ENCODE measurements around the gene PDS5B. TPM values are rescaled to one million over a fixed set of nuclear protein-coding genes. Genes with fewer than 3 reads are reported as not detected.

The PDS5B gene
- total and polyA plus RNA-seq, 9 of the 15 experiments (the other 6 are each of a cell fraction or from before 2014, with no cell fraction given): 6.2 to 23.7 (median 13.1) TPM

DNA sequence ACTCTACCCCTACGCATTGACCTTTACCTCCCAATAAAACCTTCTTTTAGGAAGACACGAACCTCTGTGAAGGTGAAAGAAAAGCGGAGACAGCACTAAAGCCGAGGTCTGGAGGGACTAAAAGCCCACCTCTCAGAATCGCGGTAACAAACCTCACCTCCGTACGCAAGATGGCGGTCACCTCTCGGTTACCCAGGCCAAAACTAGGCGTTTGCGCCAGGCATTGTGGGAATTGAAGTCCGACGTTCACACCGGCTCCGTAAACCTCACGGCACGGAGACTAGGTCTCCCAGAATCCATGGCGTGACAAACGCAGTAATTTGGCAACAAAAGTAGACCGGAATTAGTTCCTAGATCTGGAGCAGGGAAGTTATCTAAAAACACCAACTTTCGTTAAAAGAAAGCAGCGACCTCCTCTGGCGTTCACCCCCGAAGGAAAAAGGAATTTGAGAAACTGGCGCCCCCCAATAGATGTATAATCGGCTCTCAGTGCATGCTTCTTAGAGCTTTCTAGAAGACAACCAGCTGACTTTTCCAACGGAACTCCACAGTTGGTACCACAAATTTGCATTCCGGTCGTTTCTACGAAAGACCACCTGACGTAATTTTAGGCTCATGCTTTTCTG, 47.5 kb upstream of the PDS5B start, which contains the start of gene N4BP2L2 (continued):
- TF ChIP-seq, protein P1, sequence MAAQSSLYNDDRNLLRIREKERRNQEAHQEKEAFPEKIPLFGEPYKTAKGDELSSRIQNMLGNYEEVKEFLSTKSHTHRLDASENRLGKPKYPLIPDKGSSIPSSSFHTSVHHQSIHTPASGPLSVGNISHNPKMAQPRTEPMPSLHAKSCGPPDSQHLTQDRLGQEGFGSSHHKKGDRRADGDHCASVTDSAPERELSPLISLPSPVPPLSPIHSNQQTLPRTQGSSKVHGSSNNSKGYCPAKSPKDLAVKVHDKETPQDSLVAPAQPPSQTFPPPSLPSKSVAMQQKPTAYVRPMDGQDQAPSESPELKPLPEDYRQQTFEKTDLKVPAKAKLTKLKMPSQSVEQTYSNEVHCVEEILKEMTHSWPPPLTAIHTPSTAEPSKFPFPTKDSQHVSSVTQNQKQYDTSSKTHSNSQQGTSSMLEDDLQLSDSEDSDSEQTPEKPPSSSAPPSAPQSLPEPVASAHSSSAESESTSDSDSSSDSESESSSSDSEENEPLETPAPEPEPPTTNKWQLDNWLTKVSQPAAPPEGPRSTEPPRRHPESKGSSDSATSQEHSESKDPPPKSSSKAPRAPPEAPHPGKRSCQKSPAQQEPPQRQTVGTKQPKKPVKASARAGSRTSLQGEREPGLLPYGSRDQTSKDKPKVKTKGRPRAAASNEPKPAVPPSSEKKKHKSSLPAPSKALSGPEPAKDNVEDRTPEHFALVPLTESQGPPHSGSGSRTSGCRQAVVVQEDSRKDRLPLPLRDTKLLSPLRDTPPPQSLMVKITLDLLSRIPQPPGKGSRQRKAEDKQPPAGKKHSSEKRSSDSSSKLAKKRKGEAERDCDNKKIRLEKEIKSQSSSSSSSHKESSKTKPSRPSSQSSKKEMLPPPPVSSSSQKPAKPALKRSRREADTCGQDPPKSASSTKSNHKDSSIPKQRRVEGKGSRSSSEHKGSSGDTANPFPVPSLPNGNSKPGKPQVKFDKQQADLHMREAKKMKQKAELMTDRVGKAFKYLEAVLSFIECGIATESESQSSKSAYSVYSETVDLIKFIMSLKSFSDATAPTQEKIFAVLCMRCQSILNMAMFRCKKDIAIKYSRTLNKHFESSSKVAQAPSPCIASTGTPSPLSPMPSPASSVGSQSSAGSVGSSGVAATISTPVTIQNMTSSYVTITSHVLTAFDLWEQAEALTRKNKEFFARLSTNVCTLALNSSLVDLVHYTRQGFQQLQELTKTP (IDR thresholded peaks at IDR 0.05; ENCODE audit: low read depth in 1 of 2, partially characterized antibody in 2 of 2): peak; percentile 39 to 96
- TF ChIP-seq BHLHE40 (IDR thresholded peaks at IDR 0.05; ENCODE audit: low read length) (no peak), ARID3B (CRISPR knock-in tag; IDR thresholded peaks at IDR 0.05; ENCODE audit: borderline replicate concordance) (no peak), SNIP1 (IDR thresholded peaks at IDR 0.05; ENCODE audit: low read depth) (no peak), POLR2AphosphoS5 (IDR thresholded peaks at IDR 0.05; ENCODE audit: control insufficient read depth, insufficient read depth, low read depth, low read length) (peak; percentile 61), HNRNPH1 (optimal IDR thresholded peaks at IDR 0.05; ENCODE audit: low read depth, low read length) (no peak), ATF2 (CRISPR knock-in tag; IDR thresholded peaks at IDR 0.05) (no peak), ZNF217 (CRISPR knock-in tag; IDR thresholded peaks at IDR 0.05) (no peak), LCOR (CRISPR knock-in tag; IDR thresholded peaks at IDR 0.05) (peak; percentile 68), RUNX1 (IDR thresholded peaks at IDR 0.05; ENCODE audit: low read depth) (no peak), FOXA1 (IDR thresholded peaks at IDR 0.05; ENCODE audit: borderline replicate concordance) (no peak), GTF2F1 (IDR thresholded peaks at IDR 0.05; ENCODE audit: low read depth, low read length) (0 out of 2 replicates have a peak, but pooled peaks have one; percentile 39), SREBF2 (CRISPR knock-in tag; IDR thresholded peaks at IDR 0.05) (no peak), HOXB6 (CRISPR knock-in tag; IDR thresholded peaks at IDR 0.05; ENCODE audit: borderline replicate concordance) (no peak), HMBOX1 (IDR thresholded peaks at IDR 0.05) (peak; percentile 86), SIX5 (IDR thresholded peaks at IDR 0.05; ENCODE audit: borderline replicate concordance in 1 of 2, insufficient read depth in 1 of 2, low read depth in 1 of 2, low read length in 2 of 2) (peak; percentile 69 to 78; a peak in 3 of 4 replicates), HMG20A (CRISPR knock-in tag; conservative IDR thresholded peaks at IDR 0.05) (no peak)
- TF ChIP-seq, protein P2, sequence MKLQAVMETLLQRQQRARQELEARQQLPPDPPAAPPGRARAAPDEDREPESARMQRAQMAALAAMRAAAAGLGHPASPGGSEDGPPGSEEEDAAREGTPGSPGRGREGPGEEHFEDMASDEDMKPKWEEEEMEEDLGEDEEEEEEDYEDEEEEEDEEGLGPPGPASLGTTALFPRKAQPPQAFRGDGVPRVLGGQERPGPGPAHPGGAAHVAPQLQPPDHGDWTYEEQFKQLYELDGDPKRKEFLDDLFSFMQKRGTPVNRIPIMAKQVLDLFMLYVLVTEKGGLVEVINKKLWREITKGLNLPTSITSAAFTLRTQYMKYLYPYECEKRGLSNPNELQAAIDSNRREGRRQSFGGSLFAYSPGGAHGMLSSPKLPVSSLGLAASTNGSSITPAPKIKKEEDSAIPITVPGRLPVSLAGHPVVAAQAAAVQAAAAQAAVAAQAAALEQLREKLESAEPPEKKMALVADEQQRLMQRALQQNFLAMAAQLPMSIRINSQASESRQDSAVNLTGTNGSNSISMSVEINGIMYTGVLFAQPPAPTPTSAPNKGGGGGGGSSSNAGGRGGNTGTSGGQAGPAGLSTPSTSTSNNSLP (IDR thresholded peaks at IDR 0.05; ENCODE audit: borderline replicate concordance, low read depth, low read length): peak; percentile 79
